Activated T-cell treated with anti-CD3 and anti-CD28 coated beads for 48 hours (primary cell): ENCODE data around the gene WNT10A.
"Not testable (repeated sequence)": the region's sequence is repeated elsewhere in the genome, so short reads cannot be mapped to it uniquely, and the experiment has no call there.

Source experiments
- DNase-seq: peaks from one replicate; pipeline ENCODE4 v3.0.0-alpha.2; 2020; ENCODE audit warnings: low read depth

WNT10A gene

GRCh38 chr2:218880102-218880858 lies at the start of gene WNT10A:
TSS of gene WNT10A (plus strand) at chr2:218880852. CDS start at chr2:218880996, 144 bp downstream.
- peak; percentile 56 for DNase-seq

- DNase-seq = no peak
Measured at GRCh38 chr2:218831378-218831990, 49.2 kb upstream of the WNT10A start, which contains the start of gene PRKAG3. TSS of gene PRKAG3 (minus strand) at chr2:218831803.

GRCh38 chr2:218832081-218832480 lies 48.6 kb upstream of the WNT10A start:
- no peak for DNase-seq

- no peak for DNase-seq
Measured at GRCh38 chr2:218832520-218832919, 48.1 kb upstream of the WNT10A start.

GRCh38 chr2:218833023-218833609 lies 47.5 kb upstream of the WNT10A start:
- DNase-seq = no peak

GRCh38 chr2:218834685-218835084 lies 46.0 kb upstream of the WNT10A start:
- no peak for DNase-seq

- DNase-seq = no peak
Measured at GRCh38 chr2:218837495-218837894, 43.2 kb upstream of the WNT10A start.

- DNase-seq = no peak
Measured at GRCh38 chr2:218839430-218839829, 41.2 kb upstream of the WNT10A start.

- no peak for DNase-seq
Measured at GRCh38 chr2:218839888-218840287, 40.8 kb upstream of the WNT10A start.

GRCh38 chr2:218844334-218844733 lies 36.3 kb upstream of the WNT10A start:
- DNase-seq = not testable (repeated sequence)

GRCh38 chr2:218846963-218847362 lies 33.7 kb upstream of the WNT10A start:
- not testable (repeated sequence) for DNase-seq

GRCh38 chr2:218849721-218850120 lies 30.9 kb upstream of the WNT10A start:
- no peak for DNase-seq

GRCh38 chr2:218850796-218851195 lies 29.9 kb upstream of the WNT10A start:
- no peak for DNase-seq

- no peak for DNase-seq
Measured at GRCh38 chr2:218851286-218851685, 29.4 kb upstream of the WNT10A start.

GRCh38 chr2:218852911-218853667 lies 27.6 kb upstream of the WNT10A start:
- DNase-seq = peak; percentile 45

- DNase-seq = no peak
Measured at GRCh38 chr2:218853766-218854165, 26.9 kb upstream of the WNT10A start.

GRCh38 chr2:218854860-218855259 lies 25.8 kb upstream of the WNT10A start:
- DNase-seq = no peak

- DNase-seq = no peak
Measured at GRCh38 chr2:218855305-218856166, 25.1 kb upstream of the WNT10A start.

- no peak for DNase-seq
Measured at GRCh38 chr2:218856167-218856895, 24.3 kb upstream of the WNT10A start.

- no peak for DNase-seq
Measured at GRCh38 chr2:218856896-218857243, 23.8 kb upstream of the WNT10A start.
